T-helper 2 cell treated with Interferon-gamma antibody and Interleukin-4, amounts not matched to agents 100 ng/mL and 5 ng/mL, for 36 hours (primary cell): ENCODE data around the gene ANAPC2. TPM values are rescaled to one million over a fixed set of nuclear protein-coding genes. Genes with fewer than 3 reads are reported as not detected.

ENCODE experiments used
- intact Hi-C: fragments of 100-400 bp; cut with micrococcal nuclease; formaldehyde crosslinking; loops from one replicate; pipeline ENCODE4 v1.15.1; 2023
- total RNA-seq: library from RNA; stranded (reverse); gene quantifications from 2 replicates; pipeline ENCODE4 v1.2.3, GENCODE V29; 2022

The ANAPC2 gene
- total RNA-seq, 1 donor from 2014 or later: 69.6 TPM

DNA sequence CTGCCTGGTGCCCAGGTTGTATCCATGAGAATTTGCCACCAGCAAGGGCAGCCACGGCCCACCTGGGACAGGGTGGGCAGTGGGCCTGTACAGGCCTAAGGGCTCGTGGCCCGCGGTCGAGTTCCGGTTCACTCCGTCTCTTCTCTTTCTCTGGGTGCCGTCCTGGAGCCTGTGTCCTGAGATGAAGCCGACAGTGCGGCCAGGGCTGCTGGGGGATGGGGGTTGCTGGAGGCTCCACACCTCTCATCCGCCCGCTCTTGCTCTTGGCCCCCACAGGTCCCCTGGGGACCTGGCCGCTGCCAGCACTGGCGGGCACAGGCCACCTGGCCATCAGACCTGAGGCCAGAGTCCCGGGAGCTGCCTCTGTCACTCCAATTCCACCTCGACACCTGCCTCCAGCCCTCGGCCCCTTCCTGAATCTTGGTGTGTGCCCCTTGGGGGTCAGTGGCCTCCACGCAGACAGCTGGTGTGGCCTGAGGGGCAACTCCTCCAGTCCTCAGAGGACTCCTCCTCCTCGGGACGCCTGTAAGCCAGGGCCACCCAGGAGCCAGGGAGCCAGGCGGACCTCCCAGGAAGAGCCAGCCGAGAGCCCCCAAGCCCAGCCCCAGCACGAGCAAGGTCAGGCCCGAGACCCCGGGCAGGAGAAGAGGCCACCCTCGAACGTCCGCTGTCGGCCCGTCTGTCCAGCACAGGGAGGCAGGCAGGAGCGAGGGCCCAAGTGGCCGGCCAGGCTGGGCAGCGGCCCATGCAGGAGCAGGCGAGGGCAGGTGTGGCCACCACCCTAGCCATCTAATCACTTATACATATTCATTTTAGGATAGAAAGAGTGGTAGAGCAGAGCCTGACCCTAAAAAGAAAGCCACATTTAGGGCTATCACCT, 23.8 kb downstream of the ANAPC2 start:
- intact Hi-C loops: no loop called here

DNA sequence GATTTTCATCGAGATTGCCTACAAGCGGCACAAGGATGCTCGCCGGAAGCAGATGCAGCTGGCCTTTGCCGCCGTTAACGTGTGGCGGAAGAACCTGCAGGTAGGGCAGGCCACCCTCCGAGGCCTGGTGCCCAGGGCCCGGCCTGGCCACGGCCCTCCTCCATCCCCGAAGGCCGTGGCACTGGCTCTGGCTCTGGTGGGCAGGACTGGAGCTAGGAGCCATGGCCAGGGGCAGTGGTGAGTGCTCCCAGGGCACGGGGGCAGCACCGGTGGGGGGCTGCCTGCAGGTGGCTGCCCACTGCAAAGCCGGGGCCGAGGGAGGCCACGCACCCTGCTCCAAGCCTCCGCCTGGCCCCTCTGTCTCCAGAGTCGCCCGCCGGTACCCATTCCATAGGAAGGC, 24.6 kb downstream of the ANAPC2 start:
- intact Hi-C loops: no loop called here

DNA sequence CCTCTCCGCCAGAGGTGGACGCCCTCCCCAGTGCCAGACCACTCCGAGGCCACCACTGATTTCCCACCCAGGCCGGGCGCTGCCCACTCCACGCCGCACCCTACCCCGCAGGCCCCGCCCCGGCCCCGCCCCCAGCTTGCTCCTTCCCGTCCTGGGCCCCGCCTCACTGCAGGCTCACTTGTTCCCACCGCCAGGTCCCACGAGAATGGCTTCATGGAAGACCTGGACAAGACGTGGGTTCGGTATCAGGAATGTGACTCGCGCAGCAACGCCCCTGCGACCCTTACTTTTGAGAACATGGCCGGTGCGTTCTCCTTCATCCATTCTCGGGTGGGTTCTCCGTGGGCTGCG, 25.0 kb downstream of the ANAPC2 start:
- intact Hi-C loops: no loop called here

DNA sequence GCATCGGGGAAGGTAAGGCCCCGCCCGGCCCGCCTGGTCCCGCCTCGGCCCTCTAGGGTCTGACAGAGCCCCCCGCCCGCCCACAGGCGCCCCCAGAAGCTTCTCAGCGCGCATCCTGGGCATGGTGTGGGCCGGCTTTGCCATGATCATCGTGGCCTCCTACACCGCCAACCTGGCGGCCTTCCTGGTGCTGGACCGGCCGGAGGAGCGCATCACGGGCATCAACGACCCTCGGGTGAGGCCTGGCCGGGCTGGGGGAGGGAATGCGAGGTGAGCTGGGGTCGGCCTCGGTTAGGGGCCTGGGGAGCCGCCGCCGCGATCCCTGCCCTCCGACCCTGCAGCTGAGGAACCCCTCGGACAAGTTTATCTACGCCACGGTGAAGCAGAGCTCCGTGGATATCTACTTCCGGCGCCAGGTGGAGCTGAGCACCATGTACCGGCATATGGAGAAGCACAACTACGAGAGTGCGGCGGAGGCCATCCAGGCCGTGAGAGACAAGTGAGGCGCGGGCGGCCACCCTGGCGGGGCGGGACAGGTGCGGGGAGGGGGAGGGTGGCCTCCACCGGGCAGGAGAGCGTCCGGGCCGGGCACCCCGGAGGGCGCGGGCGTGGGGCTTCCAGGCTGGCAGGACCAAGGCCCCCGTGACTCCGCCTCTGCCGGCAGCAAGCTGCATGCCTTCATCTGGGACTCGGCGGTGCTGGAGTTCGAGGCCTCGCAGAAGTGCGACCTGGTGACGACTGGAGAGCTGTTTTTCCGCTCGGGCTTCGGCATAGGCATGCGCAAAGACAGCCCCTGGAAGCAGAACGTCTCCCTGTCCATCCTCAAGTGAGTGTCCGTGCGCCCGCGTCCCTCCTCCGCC, 25.6 kb downstream of the ANAPC2 start:
- intact Hi-C loops: no loop called here

DNA sequence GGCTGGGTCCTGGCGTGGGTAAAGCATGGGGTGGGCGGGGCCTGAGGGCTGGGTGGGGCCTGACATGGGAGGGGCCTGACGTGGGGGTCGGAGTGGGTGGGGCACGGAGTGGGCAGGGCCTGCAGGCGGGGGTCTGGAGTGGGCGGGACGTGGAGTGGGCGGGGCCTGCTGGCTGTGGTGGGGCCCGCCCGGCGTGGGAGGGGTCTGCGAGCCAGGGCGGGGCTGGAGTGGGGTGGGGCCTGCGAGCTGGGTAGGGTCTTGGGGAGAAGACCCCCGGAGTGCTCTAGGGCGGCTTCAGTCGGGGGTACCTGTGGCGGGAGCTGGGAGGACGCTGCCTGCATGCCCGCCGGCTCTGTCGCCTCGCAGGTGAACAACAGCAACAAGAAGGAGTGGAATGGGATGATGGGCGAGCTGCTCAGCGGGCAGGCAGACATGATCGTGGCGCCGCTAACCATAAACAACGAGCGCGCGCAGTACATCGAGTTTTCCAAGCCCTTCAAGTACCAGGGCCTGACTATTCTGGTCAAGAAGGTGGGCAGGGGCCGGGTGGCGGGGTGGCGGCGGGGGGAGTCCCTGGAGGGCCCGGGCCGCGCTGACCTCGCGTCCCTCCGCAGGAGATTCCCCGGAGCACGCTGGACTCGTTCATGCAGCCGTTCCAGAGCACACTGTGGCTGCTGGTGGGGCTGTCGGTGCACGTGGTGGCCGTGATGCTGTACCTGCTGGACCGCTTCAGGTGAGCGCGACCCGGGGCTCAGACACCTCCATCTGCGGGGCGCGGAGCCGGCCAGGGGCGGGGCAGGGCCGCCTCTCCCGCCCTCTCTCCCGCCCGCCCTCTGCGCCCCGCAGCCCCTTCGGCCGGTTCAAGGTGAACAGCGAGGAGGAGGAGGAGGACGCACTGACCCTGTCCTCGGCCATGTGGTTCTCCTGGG, 26.5 kb downstream of the ANAPC2 start:
- intact Hi-C loops: no loop called here

DNA sequence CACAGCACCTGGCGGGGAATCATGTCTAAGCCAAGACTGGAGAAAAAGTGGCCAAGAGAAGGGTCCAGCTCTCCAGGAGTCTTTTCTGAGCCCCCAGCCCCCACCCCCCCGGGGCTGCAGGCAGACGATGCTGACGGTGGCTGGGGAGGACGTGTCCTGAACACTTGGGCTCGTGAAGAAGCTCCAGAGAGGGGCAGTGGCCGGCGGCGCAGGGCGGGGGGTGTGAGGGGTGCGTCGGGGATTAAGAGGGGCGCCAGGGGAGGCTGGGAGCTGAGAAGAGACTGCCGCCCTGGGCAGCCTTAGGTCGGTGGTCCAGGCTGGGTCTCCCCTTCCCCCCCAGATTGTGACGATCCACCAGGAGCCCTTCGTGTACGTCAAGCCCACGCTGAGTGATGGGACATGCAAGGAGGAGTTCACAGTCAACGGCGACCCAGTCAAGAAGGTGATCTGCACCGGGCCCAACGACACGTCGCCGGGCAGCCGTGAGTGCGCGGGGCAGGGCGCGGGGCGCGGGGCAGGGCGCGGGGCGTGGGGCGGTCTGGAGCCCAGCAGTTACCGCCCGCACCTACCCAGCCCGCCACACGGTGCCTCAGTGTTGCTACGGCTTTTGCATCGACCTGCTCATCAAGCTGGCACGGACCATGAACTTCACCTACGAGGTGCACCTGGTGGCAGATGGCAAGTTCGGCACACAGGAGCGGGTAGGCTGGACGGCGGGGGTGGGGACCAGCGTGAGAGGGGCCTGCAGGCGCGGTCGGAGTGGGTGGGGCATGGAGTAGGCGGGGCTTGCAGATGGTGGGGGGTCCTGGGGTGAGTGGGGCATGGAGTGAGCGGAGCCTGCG, 27.4 kb downstream of the ANAPC2 start:
- intact Hi-C loops: no loop called here

DNA sequence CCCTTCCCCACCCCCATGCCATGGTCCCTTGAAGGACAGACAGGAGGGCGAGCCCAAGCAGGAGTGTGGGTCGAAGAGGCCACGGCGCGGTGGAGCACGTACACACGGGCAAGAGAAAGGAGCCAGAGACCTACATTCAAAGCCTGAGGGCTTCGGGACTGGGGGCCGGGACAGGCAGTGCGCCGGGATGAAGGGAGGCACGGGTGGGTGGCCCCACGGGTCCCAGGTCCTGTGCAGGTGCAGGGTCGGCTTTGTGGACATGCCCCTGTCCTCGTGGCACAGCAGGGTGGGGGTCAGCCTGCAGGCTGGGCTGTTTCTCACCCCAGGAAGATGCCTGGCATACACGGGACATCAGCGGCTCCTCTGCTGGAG, 28.3 kb downstream of the ANAPC2 start:
- intact Hi-C loops: no loop called here

DNA sequence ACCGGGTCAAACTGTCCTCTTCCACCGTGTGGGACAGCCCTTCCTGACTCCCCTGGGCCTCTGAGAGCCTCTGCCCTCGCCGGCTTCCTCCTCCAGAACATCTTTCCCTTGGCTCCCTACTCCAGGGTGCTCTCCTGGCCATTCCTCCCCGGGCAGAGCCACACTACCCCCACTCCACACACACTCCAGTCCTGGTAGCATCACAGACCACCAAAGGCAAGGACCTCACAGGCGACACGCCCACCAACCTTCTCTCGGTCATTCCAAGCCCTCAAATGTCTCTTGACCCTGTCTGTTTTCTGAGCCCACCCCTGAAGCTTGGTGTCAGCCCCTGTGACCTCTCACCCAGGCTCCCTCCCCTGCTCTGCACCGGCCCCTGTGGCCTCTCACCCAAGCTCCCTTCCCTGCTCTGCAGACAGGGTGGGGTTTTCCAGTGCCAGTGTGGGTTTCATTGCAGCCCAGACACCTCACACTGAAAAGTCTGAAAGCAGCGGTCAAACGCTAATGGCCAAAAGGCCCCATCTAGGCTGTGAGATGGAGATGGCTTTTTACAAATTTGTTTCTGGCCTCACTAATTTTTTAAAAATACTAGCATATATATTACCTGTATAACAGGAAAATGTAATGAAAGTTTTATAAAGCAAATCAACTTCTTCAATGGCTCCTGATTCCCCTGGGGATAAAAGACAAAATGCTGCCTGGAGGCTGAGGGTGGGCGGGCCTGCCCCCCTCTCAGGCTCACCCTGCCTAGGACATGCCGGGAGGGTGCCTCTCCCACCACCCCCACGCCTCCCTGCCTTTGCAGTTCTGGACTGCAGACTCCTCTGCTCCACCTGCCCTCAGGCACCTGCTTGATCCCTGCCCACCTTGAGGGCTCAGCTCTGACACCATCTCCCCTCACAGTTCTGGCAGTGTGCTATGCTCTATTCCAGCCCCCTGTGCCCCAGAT, 29.0 kb downstream of the ANAPC2 start:
- intact Hi-C loops: no loop called here

DNA sequence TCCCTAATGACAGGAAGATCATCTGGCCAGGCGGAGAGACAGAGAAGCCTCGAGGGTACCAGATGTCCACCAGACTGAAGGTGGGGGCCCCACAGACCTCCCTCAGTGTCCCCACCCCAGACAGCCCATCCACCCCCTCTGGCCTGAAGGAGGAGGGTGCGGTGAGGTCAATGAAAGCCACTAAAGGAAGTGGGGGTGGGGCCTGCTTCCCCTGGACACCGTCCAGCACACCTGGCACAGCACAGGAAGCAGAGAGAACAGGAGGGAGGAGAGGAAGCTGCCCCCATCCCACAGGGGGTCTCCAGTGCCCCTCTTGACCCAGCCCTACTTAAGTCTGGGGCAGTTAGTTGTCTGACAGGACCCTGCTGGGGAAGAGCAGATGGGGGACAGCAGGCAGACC, 29.7 kb downstream of the ANAPC2 start:
- intact Hi-C loops: no loop called here

DNA sequence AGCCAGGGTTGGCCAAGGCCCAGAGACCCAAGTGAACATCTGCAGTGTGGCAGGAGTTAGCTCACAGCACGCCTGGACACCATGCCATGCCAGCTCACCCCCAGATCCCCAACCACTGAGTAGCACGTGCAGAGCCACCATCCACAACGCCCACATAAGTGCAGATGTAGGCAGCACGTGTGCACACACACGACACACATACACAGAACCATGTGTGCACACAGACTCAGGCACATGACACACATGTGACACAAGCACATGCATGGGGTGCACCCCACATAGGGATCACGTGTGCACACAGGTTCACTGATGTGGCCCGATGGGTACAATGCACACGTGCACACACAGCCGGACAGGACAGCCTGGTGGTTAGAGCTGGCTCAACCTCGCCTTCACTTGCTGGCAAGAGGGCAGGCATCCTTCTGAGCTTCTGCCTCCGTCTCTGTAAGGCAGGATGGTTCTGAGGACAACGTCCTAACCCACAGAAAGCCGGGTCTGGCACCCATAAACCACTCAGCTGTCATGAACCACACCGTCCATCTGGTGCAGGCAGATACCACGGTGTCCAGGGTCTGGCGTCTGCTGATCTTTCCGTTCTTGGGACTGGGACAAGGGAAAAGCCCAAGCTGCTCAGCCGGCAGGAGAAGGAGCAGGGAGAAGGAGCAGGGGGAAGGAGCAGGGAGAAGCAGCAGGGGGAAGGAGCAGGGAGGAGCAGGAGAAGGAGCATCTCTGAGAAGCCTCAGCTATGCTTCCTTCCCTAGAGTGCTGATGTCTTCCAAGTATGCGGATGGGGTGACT, 30.5 kb downstream of the ANAPC2 start:
- intact Hi-C loops: no loop called here

DNA sequence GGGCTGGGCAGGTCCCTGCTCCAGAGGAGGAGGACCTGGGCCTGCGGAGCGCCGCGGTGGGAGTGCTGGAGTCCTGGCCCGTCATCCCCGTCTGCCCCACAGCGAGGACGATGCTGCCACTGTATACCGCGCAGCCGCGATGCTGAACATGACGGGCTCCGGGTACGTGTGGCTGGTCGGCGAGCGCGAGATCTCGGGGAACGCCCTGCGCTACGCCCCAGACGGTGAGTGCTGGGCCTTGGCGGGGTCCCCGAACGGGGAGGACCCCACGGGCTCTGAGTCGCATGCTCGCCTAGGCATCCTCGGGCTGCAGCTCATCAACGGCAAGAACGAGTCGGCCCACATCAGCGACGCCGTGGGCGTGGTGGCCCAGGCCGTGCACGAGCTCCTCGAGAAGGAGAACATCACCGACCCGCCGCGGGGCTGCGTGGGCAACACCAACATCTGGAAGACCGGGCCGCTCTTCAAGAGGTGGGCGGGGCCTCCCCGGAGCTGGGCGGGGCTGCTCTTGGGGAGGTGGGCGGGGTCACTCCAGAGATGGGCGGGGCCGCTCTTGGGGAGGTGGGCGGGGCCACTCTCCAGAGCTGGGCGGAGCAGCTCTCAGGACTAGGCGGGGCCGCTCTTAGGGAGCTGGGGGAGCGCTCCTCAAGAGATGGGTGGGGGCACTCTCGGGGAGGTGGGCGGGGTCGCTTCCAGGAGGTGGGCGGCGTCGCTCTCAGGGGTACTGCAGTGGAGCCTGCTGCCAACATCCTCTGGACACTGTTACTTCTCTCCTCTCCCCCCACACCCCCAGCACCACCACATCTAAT, 31.6 kb downstream of the ANAPC2 start:
- intact Hi-C loops: no loop called here

DNA sequence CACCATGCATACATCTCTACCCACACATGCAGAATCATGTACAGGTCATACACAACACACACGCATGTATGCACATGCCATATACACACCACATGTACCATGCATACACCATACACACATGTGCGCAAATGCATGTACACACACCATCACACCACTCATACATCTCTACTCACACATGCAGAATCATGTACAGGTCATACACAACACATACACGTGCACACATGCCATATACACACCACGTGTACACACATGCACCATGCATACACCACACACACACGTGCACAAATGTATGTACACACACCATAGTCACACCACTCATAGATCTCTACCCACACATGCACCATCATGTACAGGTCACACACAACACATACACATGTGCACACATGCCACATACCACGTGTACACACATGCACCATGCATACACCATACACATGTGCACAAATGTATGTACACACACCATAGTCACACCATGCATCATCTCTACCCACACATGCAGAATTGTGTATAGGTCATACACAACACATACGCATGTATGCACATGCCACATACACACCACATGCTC, 35.4 kb downstream of the ANAPC2 start:
- intact Hi-C loops: loop anchor here (5.0 kb wide), 1 partner anchor 309 kb away; no protein-coding TSS in a partner anchor

DNA sequence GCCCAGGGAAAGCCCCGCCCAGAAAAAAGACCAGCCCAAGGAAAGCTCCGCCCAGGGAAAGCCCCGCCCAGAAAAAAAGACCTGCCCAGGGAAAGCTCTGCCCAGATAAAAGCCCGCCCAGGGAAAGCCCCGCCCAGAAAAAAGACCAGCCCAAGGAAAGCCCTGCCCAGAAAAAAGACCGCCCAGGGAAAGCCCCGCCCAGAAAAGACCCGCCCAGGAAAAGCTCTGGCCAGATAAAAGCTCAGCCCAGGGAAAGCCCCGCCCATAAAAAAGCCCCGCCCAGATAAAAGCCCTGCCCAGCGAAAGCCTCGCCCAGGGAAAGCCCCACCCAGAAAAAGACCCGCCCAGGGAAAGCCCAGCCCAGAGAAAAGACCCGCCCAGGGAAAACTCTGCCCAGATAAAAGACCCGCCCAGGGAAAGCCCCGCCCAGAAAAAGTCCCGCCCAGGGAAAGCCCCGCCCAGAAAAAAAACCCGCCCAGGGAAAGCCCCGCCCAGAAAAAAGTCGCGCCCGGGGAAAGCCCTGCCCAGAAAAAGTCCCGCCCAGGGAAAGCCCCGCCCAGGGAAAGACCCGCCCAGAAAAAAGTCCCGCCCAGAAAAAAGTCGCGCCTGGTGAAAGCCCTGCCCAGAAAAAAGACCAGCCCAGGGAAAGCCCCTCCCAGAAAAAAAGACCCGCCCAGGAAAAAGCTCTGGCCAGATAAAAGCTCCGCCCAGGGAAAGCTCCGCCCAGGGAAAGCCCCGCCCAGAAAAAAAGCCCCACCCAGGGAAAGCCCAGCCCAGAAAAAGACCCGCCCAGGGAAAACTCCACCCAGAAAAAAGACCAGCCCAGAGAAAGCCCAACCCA, 37.5 kb downstream of the ANAPC2 start:
- intact Hi-C loops: loop anchor here (2.0 to 5.0 kb wide), 2 partner anchors 50 to 311 kb away; partner anchors contain the start of gene TPRN

DNA sequence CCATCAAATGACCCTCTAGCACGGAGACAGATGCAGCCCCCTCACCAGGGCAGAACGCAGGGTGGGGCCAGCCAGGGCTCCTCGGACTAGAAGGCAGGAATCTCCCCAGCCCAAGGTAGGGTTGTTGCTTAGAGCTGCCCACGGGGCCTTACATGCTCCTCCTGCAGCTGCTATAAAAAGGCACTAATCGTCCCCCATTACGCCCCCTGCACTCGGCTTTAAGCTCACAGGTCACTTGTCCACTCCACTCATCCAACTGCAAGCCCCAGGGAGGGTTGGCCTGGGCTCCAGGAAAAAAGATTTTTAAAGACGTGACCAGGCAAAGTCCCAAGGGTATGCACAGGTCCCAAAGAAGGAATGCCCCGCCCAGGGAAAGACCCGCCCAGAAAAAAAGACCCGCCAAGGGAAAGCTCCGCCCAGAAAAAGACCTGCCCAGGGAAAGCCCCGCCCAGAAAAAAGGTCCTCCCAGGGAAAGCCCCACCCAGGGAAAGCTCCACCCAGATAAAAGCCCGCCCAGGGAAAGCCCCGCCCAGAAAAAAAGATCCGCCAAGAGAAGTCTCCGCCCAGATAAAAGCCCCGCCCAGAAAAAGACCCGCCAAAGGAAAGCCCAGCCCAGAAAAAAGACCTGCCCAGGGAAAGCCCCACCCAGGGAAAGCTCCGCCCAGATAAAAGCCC, 38.3 kb downstream of the ANAPC2 start:
- intact Hi-C loops: loop anchor here (2.0 to 5.0 kb wide), 2 partner anchors 51 to 312 kb away; partner anchors contain the start of gene TPRN

DNA sequence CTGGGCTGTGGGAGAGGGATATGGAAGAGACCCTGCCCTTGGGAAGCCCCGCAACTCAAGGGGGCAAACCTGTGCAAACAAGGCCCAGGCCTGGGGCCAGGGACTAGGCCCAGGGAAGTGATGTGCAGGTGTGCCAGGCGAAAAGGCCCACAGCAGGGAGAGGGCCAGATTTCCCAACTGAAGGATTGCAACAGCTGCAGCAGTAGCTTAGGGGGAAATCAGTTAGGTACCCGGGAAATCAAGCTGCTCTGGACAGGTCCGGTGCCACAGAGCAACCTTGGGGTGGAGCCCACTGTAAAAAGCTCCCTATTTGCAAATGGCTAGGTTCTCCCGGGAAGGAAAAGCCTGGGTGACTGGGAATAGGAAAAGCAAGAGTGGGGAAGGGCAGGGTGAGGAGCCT, 39.0 kb downstream of the ANAPC2 start:
- intact Hi-C loops: no loop called here

DNA sequence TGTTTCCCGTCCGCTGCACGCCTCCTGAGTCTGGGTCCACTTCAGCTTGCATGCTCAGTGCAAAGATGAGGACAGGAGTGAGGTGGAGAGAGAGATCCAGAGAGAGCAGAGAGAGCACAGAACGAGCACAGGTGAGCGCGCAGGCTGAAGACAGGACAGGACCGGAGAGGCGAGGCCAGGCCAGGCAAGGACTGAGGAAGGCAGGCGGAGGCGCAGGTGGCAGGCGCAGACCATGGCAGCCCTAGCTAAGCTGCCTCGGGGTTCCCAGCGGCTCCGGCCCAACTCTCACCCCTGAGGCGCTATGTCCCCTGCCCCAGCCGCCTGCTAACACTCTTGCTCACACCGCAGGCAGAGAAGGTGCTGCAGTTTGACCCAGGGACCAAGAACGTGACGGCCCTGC, 39.7 kb downstream of the ANAPC2 start:
- intact Hi-C loops: no loop called here
